Measurements from ENCODE around the gene NANOS3. TPM values are rescaled to one million over a fixed set of nuclear protein-coding genes. Genes with fewer than 3 reads are reported as not detected.

NANOS3 gene
- total RNA-seq (2014; rRNA removed; shearing (Covaris generic)) (not detected in 2 replicates), polyA plus RNA-seq (2016; fragmentation: Nextera tagmentation; extraction: Ambion mirVana) (2.7 TPM in 2 replicates)

- Histone ChIP-seq H3K9me2 (ENCODE audit: insufficient read depth) (no peaks in the 10 kb centered on the region), H3K4me3 (no peak within 1 kb of the TSS), H3K9me3 (ENCODE audit: low read depth) (no peaks in the 10 kb centered on the region), H3K79me2 (ENCODE audit: insufficient read depth) (no peaks in the 10 kb centered on the region), H3K4me2 (ENCODE audit: unreplicated experiment) (no peak within 1 kb of the TSS), H3K9ac (no peak within 1 kb of the TSS), H3K4me1 (ENCODE audit: insufficient read depth) (peaks cover 16% of the 10 kb centered on the region), H2AFZ (no peak within 1 kb of the TSS), H3F3A (ENCODE audit: insufficient read depth) (no peaks in the 10 kb centered on the region), H3K27me3 (replicated peaks; ENCODE audit: insufficient read depth) (no peaks in the 10 kb centered on the region), H4K20me1 (ENCODE audit: insufficient read depth) (no peaks in the 10 kb centered on the region), H3K36me3 (ENCODE audit: low read depth) (no peaks in the 10 kb centered on the region), H3K27ac (no peak within 1 kb of the TSS)
- no peak for DNase-seq
- in situ Hi-C loops (cut with MboI) = loop anchor here (25.0 kb wide), 1 partner anchor 460 kb away; no protein-coding TSS in a partner anchor
- WGBS, 2 experiments (ENCODE audit: low coverage in 1 of 2, low lambda C conversion rate in 2 of 2, missing lambda C conversion rate in 2 of 2) = 60 to 71% methylated on average over 5 of the region's 5 CpGs
- TF ChIP-seq EZH2phosphoT487 (IDR thresholded peaks at IDR 0.05; ENCODE audit: insufficient read depth, low read depth) = no peak
- TF ChIP-seq EZH2 (IDR thresholded peaks at IDR 0.05; ENCODE audit: insufficient read depth, poor library complexity, severe bottlenecking) = no peak
Measured at GRCh38 chr19:13876834-13877233, at the start of gene NANOS3. TSS of gene NANOS3 (plus strand) at chr19:13877134. CDS start at chr19:13877249, 115 bp downstream.

- H4K20me1 ChIP-seq (ENCODE audit: insufficient read depth) = no peaks in the 10 kb centered on the region; the same call in 1 of the 2 replicates
- H3K79me2 ChIP-seq (ENCODE audit: insufficient read depth) = no peaks in the 10 kb centered on the region
- H3K36me3 ChIP-seq (ENCODE audit: low read depth) = peaks cover 14% of the 10 kb centered on the region; the same call in 1 of the 2 replicates
- peaks cover 5% of the 10 kb centered on the region for H3K4me1 ChIP-seq (ENCODE audit: insufficient read depth)
- TF ChIP-seq EZH2 (IDR thresholded peaks at IDR 0.05; ENCODE audit: insufficient read depth, poor library complexity, severe bottlenecking) = no peak
- TF ChIP-seq EZH2phosphoT487 (IDR thresholded peaks at IDR 0.05; ENCODE audit: insufficient read depth, low read depth) = no peak
- DNase-seq = peak; percentile 37
- H3K4me3 ChIP-seq = no peak overlapping the region
- H3K9me3 ChIP-seq (ENCODE audit: low read depth) = no peaks in the 10 kb centered on the region
- H3K9me2 ChIP-seq (ENCODE audit: insufficient read depth) = no peaks in the 10 kb centered on the region
- H3K9ac ChIP-seq = no peak overlapping the region
- H2AFZ ChIP-seq = no peak overlapping the region
- H3K27me3 ChIP-seq (replicated peaks; ENCODE audit: insufficient read depth) = no peaks in the 10 kb centered on the region
- WGBS, 2 experiments (ENCODE audit: low coverage in 1 of 2, low lambda C conversion rate in 2 of 2, missing lambda C conversion rate in 2 of 2) = 86% methylated on average over 4 of the region's 4 CpGs
- H3K27ac ChIP-seq = no peak overlapping the region
- no peak overlapping the region for H3K4me2 ChIP-seq (ENCODE audit: unreplicated experiment)
- in situ Hi-C loops (cut with MboI) = no loop called here
- H3F3A ChIP-seq (ENCODE audit: insufficient read depth) = peaks cover 74% of the 10 kb centered on the region
Measured at GRCh38 chr19:13827656-13828055, 49.3 kb upstream of the NANOS3 start.

- peak overlapping the region; percentile 21; the same call in 1 of the 2 replicates for H3K27ac ChIP-seq
- WGBS, 2 experiments (ENCODE audit: low coverage in 1 of 2, low lambda C conversion rate in 2 of 2, missing lambda C conversion rate in 2 of 2) = 92 to 94% methylated on average over 38 to 45 of the region's 47 CpGs
- no peak for TF ChIP-seq EZH2phosphoT487 (IDR thresholded peaks at IDR 0.05; ENCODE audit: insufficient read depth, low read depth)
- H3K4me2 ChIP-seq (ENCODE audit: unreplicated experiment) = no peak overlapping the region
- no peaks in the 10 kb centered on the region for H3K9me3 ChIP-seq (ENCODE audit: low read depth)
- peaks cover 15% of the 10 kb centered on the region for H3K79me2 ChIP-seq (ENCODE audit: insufficient read depth)
- peak; percentile 47 for DNase-seq
- H2AFZ ChIP-seq = no peak overlapping the region
- H3K9ac ChIP-seq = no peak overlapping the region
- H3K9me2 ChIP-seq (ENCODE audit: insufficient read depth) = no peaks in the 10 kb centered on the region
- H4K20me1 ChIP-seq (ENCODE audit: insufficient read depth) = no peaks in the 10 kb centered on the region; the same call in 1 of the 2 replicates
- peaks cover 78% of the 10 kb centered on the region for H3F3A ChIP-seq (ENCODE audit: insufficient read depth)
- in situ Hi-C loops (cut with MboI) = no loop called here
- no peaks in the 10 kb centered on the region for H3K27me3 ChIP-seq (replicated peaks; ENCODE audit: insufficient read depth)
- no peak overlapping the region for H3K4me3 ChIP-seq
- peaks cover 14% of the 10 kb centered on the region for H3K36me3 ChIP-seq (ENCODE audit: low read depth)
- peaks cover 14% of the 10 kb centered on the region for H3K4me1 ChIP-seq (ENCODE audit: insufficient read depth)
Measured at GRCh38 chr19:13830114-13830740, 46.7 kb upstream of the NANOS3 start.

- H3K9me3 ChIP-seq (ENCODE audit: low read depth) = no peaks in the 10 kb centered on the region
- 86 to 90% methylated on average over 28 to 32 of the region's 32 CpGs for WGBS, 2 experiments (ENCODE audit: low coverage in 1 of 2, low lambda C conversion rate in 2 of 2, missing lambda C conversion rate in 2 of 2)
- H3K27ac ChIP-seq = peak overlapping the region; percentile 100
- DNase-seq = peak; percentile 77
- H2AFZ ChIP-seq = no peak overlapping the region
- H3K9ac ChIP-seq = no peak overlapping the region
- peaks cover 18% of the 10 kb centered on the region for H3K4me1 ChIP-seq (ENCODE audit: insufficient read depth)
- in situ Hi-C loops (cut with MboI) = no loop called here
- peaks cover 22% of the 10 kb centered on the region for H3K79me2 ChIP-seq (ENCODE audit: insufficient read depth)
- no peak for TF ChIP-seq EZH2 (IDR thresholded peaks at IDR 0.05; ENCODE audit: insufficient read depth, poor library complexity, severe bottlenecking)
- no peak for TF ChIP-seq EZH2phosphoT487 (IDR thresholded peaks at IDR 0.05; ENCODE audit: insufficient read depth, low read depth)
- no peak overlapping the region for H3K4me3 ChIP-seq
- H3K9me2 ChIP-seq (ENCODE audit: insufficient read depth) = no peaks in the 10 kb centered on the region
- no peaks in the 10 kb centered on the region; the same call in 1 of the 2 replicates for H4K20me1 ChIP-seq (ENCODE audit: insufficient read depth)
- peaks cover 21% of the 10 kb centered on the region for H3K36me3 ChIP-seq (ENCODE audit: low read depth)
- no peaks in the 10 kb centered on the region for H3K27me3 ChIP-seq (replicated peaks; ENCODE audit: insufficient read depth)
- H3K4me2 ChIP-seq (ENCODE audit: unreplicated experiment) = no peak overlapping the region
- peaks cover 83% of the 10 kb centered on the region for H3F3A ChIP-seq (ENCODE audit: insufficient read depth)
Measured at GRCh38 chr19:13830741-13831536, 46.0 kb upstream of the NANOS3 start.
